ENCODE results near the gene CRHR2.

GRCh38 chr7:30649717-30650420, 32.4 kb downstream of the CRHR2 start:
- no peak for TF ChIP-seq CTCF (conservative IDR thresholded peaks at IDR 0.05; ENCODE audit: low read depth, low read length)
- no peak for TF ChIP-seq EZH2 (IDR thresholded peaks at IDR 0.05; ENCODE audit: borderline replicate concordance, low read depth, low read length, poor library complexity, severe bottlenecking)

Data from A673 (cell line).